ENCODE results near the gene TNFRSF8. TPM values are rescaled to one million over a fixed set of nuclear protein-coding genes. Genes with fewer than 3 reads are reported as not detected.

TNFRSF8 gene
- total RNA-seq, 2 donors from 2014 or later = 3.0 to 6.0 TPM

DNA sequence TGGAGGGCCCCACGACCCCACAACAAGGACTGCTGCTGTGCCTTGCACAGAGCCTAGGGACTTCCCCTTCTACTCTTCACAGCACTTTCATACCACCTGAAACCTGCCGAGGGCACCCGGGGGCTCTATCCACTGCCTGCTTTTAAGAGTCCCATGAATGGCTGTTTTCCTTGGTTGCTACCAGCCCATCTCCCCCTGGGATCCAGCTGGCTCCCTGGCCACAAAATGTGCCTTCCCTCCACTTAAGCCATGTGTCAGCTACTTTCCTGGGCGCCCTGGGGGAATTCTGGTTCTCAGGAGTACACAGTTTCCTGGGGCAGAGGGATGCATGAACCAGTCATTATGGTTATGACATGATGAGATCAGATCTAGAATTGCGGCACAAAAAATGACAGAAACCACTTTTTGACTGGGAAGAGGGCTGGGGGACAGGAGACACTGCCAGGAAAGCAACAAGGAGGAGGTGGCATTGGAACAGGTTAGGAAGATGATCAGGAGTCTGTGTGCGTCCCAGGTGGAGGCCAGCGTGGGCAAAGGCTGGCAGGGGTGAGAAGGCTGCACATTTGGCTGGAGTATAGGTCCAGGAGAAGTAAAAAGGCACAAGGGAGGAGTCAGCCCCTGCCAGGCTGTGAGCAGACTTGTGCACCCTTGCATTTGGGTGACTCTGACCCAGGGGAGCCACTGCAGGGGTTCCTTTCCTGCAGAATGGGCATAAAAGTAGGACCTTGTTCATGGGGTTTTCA lies 3.2 kb upstream of the TNFRSF8 start:
- no peak overlapping the region for H3K27ac ChIP-seq
- no peak overlapping the region for H3K4me3 ChIP-seq
- no peaks in the 10 kb centered on the region for H3K9me3 ChIP-seq
- no peaks in the 10 kb centered on the region for H3K36me3 ChIP-seq
- TF ChIP-seq, protein P1, sequence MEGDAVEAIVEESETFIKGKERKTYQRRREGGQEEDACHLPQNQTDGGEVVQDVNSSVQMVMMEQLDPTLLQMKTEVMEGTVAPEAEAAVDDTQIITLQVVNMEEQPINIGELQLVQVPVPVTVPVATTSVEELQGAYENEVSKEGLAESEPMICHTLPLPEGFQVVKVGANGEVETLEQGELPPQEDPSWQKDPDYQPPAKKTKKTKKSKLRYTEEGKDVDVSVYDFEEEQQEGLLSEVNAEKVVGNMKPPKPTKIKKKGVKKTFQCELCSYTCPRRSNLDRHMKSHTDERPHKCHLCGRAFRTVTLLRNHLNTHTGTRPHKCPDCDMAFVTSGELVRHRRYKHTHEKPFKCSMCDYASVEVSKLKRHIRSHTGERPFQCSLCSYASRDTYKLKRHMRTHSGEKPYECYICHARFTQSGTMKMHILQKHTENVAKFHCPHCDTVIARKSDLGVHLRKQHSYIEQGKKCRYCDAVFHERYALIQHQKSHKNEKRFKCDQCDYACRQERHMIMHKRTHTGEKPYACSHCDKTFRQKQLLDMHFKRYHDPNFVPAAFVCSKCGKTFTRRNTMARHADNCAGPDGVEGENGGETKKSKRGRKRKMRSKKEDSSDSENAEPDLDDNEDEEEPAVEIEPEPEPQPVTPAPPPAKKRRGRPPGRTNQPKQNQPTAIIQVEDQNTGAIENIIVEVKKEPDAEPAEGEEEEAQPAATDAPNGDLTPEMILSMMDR (IDR thresholded peaks at IDR 0.05) = no peak
- no peak for DNase-seq (ENCODE audit: low spot score)
- peaks cover 10 to 13% of the 10 kb centered on the region in 2 donors for H3K27me3 ChIP-seq
- H3K4me1 ChIP-seq = peaks cover 0 to 11% of the 10 kb centered on the region in 2 donors

DNA sequence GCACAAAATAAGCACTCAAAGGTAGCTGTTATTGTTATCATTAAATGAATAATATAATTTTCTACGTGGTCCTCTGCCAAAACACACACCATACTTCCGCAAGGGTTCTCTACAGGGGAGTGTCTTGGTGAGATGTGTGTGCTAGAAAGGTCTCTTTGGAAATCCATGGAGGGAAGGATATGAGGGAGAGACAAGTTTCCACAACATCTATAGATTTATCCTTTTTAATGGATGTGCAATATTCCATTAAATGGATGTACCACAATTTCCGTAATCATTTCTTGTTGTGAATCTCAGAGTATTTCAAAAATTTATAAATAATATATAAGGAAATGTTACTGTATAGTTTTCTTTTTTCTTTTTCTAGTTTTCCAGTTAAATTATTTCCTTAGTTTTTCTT lies 2.6 kb upstream of the TNFRSF8 start:
- TF ChIP-seq, protein P1 (IDR thresholded peaks at IDR 0.05) = no peak
- Histone ChIP-seq H3K9me3 (no peaks in the 10 kb centered on the region), H3K4me3 (no peak overlapping the region), H3K36me3 (no peaks in the 10 kb centered on the region), H3K27me3 (peaks cover 10 to 13% of the 10 kb centered on the region in 2 donors), H3K4me1 (peaks cover 0 to 11% of the 10 kb centered on the region in 2 donors), H3K27ac (no peak overlapping the region)
- no peak for DNase-seq (ENCODE audit: low spot score)

DNA sequence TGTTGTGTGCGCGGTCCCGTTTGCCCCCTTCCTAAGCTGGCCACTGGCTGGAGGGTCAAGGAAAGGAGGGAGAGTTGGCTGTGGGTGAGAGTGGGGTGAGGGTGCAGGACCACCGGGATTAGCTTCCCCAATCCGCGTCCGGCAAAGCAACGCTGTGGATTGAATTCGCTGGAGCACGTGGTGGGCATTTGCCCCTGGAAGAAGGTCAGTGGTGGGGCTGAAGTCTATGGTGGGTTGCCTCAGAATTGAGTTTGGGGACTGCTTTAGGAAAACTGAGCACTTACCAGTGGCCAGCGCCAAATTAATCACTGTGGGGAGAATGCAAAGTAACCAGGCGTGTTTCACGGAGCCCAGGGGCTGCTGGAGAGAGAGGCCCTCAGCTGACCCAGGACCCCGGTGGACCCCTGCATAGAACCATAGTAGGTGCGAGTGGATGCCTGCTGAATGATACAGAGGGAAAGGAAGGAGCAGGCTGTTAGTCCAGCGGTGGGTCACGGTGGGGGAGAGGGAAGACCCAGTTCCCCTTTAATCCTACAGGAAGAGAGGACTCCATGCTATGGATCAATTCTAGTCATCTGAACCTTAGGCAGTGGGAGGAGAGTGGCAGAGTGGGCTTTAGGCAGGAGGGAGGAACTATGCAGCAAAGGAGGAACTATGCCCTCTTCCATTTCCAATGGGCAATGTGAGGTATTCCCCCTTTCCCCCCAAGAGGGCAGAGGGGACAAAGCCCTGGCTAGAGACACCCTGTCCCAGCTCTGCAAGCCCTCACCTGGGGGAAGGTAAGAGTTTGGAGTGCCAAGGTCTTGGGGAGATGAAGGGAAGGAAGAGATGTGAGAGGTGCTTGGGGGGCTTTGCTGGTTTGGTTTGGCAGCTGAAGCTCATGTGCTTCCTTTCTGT lies 1.2 kb downstream of the TNFRSF8 start:
- peaks cover 10 to 13% of the 10 kb centered on the region in 2 donors for H3K27me3 ChIP-seq
- no peak overlapping the region for H3K4me3 ChIP-seq
- no peak overlapping the region for H3K27ac ChIP-seq
- H3K36me3 ChIP-seq = no peaks in the 10 kb centered on the region
- H3K9me3 ChIP-seq = no peaks in the 10 kb centered on the region
- TF ChIP-seq, protein P1 (IDR thresholded peaks at IDR 0.05) = no peak
- H3K4me1 ChIP-seq = peaks cover 0 to 17% of the 10 kb centered on the region in 2 donors
- no peak for DNase-seq (ENCODE audit: low spot score)

DNA sequence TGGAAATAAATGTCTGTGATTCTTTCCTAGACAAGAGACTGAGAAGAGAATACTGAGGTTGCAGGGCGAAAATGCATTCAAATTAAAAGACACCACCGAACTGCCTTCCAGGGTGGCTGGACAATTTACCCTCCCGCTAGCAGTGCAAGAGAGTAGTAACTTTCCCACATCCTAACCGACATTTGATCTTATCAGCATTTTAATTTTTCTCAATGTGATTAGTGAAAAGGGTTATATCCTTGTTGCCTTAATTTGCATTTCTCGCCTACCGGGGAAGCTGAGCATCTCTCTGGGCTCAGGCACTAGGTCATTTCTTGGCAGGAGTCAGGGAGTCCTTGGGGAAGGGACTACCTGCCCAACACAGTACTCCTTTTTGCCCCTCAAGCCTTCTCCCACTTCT lies 2.8 kb downstream of the TNFRSF8 start:
- Histone ChIP-seq H3K4me1 (peaks cover 0 to 17% of the 10 kb centered on the region in 2 donors), H3K4me3 (no peak overlapping the region), H3K9me3 (no peaks in the 10 kb centered on the region), H3K36me3 (no peaks in the 10 kb centered on the region), H3K27ac (no peak overlapping the region), H3K27me3 (peaks cover 10 to 13% of the 10 kb centered on the region in 2 donors)
- no peak for DNase-seq (ENCODE audit: low spot score)
- TF ChIP-seq, protein P1 (IDR thresholded peaks at IDR 0.05) = no peak

DNA sequence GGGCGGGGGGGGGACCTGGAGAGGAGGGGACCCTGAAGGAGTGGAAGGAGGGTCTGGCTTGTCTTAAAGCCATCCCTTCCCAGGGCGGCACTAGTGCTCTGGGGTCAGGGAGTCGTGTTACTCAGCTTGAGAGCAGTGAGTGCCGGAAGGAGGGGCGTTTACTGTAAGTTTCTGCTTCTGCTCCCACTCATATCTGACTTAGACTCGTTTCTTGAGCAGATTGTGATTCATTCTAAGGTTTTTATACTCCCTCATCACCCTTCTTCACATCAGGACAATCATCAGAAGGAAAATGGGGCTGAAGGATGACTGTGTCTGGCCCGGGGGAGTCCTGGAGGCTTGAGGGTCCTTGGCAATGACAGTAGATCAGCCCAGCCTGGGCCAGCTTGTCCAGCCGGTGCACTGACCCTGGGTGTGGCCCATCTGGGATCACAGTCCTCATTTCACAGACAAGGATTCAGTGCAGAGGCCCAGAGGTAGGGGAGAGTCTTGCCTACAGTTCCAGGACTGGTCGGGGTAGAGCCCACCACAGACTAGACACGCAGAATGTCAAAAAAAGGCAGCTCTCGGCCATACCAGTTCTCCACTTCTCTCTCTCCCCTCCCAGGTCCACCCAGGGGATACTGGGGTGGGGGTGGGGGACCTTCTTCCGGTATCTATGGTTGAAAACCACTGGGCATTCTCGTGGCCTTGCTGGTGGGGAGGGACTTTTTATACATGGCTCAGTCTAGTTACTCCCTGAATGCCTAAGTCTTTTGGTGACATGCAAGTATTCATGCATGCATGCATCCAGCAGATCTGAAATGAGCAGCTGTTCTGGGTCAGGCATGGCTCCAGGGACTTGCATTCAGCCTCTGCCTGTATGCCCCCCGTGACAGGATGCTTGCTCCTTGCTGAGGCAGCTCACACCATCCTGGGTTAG lies 5.1 kb downstream of the TNFRSF8 start:
- no peaks in the 10 kb centered on the region for H3K36me3 ChIP-seq
- H3K4me1 ChIP-seq = peaks cover 0 to 15% of the 10 kb centered on the region in 2 donors
- H3K27ac ChIP-seq = no peak overlapping the region
- no peak overlapping the region for H3K4me3 ChIP-seq
- TF ChIP-seq, protein P1 (IDR thresholded peaks at IDR 0.05) = no peak
- peaks cover 10% of the 10 kb centered on the region in 2 donors for H3K27me3 ChIP-seq
- H3K9me3 ChIP-seq = no peaks in the 10 kb centered on the region
- no peak for DNase-seq (ENCODE audit: low spot score)
